Neural cell (in vitro differentiated cells): Measurements from ENCODE around the gene ADAR. TPM values are rescaled to one million over a fixed set of nuclear protein-coding genes. Genes with fewer than 3 reads are reported as not detected.

ENCODE experiments used
- H2AFZ ChIP-seq: fragments of 200-600, 300-800 bp; sonication (generic), shearing (Covaris generic); 2 replicates; pipeline ENCODE4 v1.6.0; 2014; ENCODE audit warnings: low read depth, mild to moderate bottlenecking, antibody characterized with exemption, low read length, moderate library complexity
- H3F3A ChIP-seq: fragments of 200-600 bp; shearing (Covaris generic); 2 replicates; pipeline ENCODE4 v1.6.1; 2016; ENCODE audit warnings: mild to moderate bottlenecking, moderate library complexity, mixed read lengths, antibody characterized with exemption, low read length; ENCODE audit not compliant: insufficient read depth, poor library complexity, severe bottlenecking
- H3K27ac ChIP-seq: fragments of 200-600, 300-800 bp; sonication (generic), shearing (Covaris generic); 2 replicates; pipeline ENCODE4 v1.5.1; 2014; ENCODE audit warnings: mild to moderate bottlenecking, low read length, moderate library complexity
- H3K27me3 ChIP-seq: fragments of 300-800, 200-600 bp; sonication (generic), shearing (Covaris generic); 2 replicates; pipeline ENCODE4 v1.6.0; 2014; ENCODE audit warnings: mild to moderate bottlenecking, low read depth, low read length, moderate library complexity; ENCODE audit not compliant: insufficient read depth
- H3K36me3 ChIP-seq: fragments of 300-800, 200-600 bp; sonication (generic), shearing (Covaris generic); 2 replicates; pipeline ENCODE4 v1.5.1; 2014; ENCODE audit warnings: mild to moderate bottlenecking, antibody characterized with exemption, low read length, moderate library complexity; ENCODE audit not compliant: insufficient read depth
- H3K4me2 ChIP-seq: fragments of 300-800, 200-600 bp; sonication (generic), shearing (Covaris generic); 2 replicates; pipeline ENCODE4 v1.6.0; 2014; ENCODE audit warnings: mild to moderate bottlenecking, low read length
- H3K4me3 ChIP-seq: fragments of 300-800, 200-600 bp; sonication (generic), shearing (Covaris generic); 2 replicates; pipeline ENCODE4 v1.5.1; 2014; ENCODE audit warnings: mild to moderate bottlenecking, low read length, moderate library complexity
- H3K79me2 ChIP-seq: fragments of 200-600 bp; shearing (Covaris generic); replicated peaks from 2 replicates; pipeline ENCODE4 v1.6.0; 2014; ENCODE audit warnings: mild to moderate bottlenecking, low read length, moderate library complexity; ENCODE audit not compliant: insufficient read depth
- H3K9ac ChIP-seq: fragments of 300-800, 200-600 bp; sonication (generic), shearing (Covaris generic); 2 replicates; pipeline ENCODE4 v1.6.1; 2016; ENCODE audit warnings: mild to moderate bottlenecking, low read length, mixed read lengths
- H3K9me2 ChIP-seq: fragments of 200-600 bp; shearing (Covaris generic); 2 replicates; pipeline ENCODE4 v1.6.1; 2016; ENCODE audit warnings: mild to moderate bottlenecking, low read length, mixed read lengths; ENCODE audit not compliant: insufficient read depth
- H3K9me3 ChIP-seq: fragments of 200-600, 300-800 bp; sonication (generic), shearing (Covaris generic); 2 replicates; pipeline ENCODE4 v1.6.1; 2016; ENCODE audit warnings: mild to moderate bottlenecking, mixed run types, low read length, moderate library complexity, mixed read lengths
- H4K20me1 ChIP-seq: fragments of 200-600 bp; shearing (Covaris generic); 2 replicates; pipeline ENCODE4 v1.6.1; 2016; ENCODE audit warnings: mild to moderate bottlenecking, mixed run types; ENCODE audit not compliant: insufficient read depth
- CTCF ChIP-seq: fragments of 450-650 bp; IDR thresholded peaks from 2 replicates; pipeline ENCODE4 v1.5.1; 2014; ENCODE audit warnings: antibody characterized with exemption, mild to moderate bottlenecking, moderate library complexity; ENCODE audit not compliant: poor library complexity, severe bottlenecking
- EP300 ChIP-seq: fragments of 450-650 bp; conservative IDR thresholded peaks from 2 replicates; pipeline ENCODE4 v1.6.1; 2014; ENCODE audit warnings: antibody characterized with exemption, mild to moderate bottlenecking, moderate library complexity; ENCODE audit not compliant: poor library complexity, severe bottlenecking
- EZH2 ChIP-seq: fragments of 200-600, 300-800 bp; shearing (Covaris generic), sonication (generic); IDR thresholded peaks from 2 replicates; pipeline ENCODE4 v1.6.1; 2014; ENCODE audit warnings: antibody characterized with exemption, low read length, borderline replicate concordance, mild to moderate bottlenecking; ENCODE audit not compliant: insufficient read depth, poor library complexity, severe bottlenecking
- MXI1 ChIP-seq: fragments of 450-650 bp; conservative IDR thresholded peaks from 2 replicates; pipeline ENCODE4 v1.6.1; 2014; ENCODE audit warnings: antibody characterized with exemption, mild to moderate bottlenecking; ENCODE audit not compliant: poor library complexity, severe bottlenecking
- POLR2AphosphoS5 ChIP-seq: IDR thresholded peaks from 2 replicates; pipeline ENCODE4 v1.6.1; 2012
- RAD21 ChIP-seq: fragments of 450-650 bp; conservative IDR thresholded peaks from 2 replicates; pipeline ENCODE4 v1.6.1; 2014; ENCODE audit warnings: antibody characterized with exemption, mild to moderate bottlenecking, moderate library complexity
- REST ChIP-seq: IDR thresholded peaks from 2 replicates; pipeline ENCODE4 v1.6.1; 2012; ENCODE audit warnings: borderline replicate concordance
- SMC3 ChIP-seq: fragments of 450-650 bp; conservative IDR thresholded peaks from 2 replicates; pipeline ENCODE4 v1.6.1; 2014; ENCODE audit warnings: antibody characterized with exemption, mild to moderate bottlenecking, moderate library complexity; ENCODE audit not compliant: poor library complexity
- TAF1 ChIP-seq: IDR thresholded peaks from 2 replicates; pipeline ENCODE4 v1.6.1; 2012; ENCODE audit warnings: low read depth
- polyA plus RNA-seq: library from polyadenylated mRNA; depleted of rRNA; stranded (reverse); fragments of >200 nt; gene quantifications from 2 replicates; pipeline ENCODE4 v1.2.3, GENCODE V29; 2014

Gene ADAR
- polyA plus RNA-seq, 1 donor from 2014 or later = 51.4 TPM

- H4K20me1 ChIP-seq = no peaks in the 10 kb centered on the region
Measured at GRCh38 chr1:154605534-154605933, 2.5 kb downstream of the ADAR start.

GRCh38 chr1:154603317-154603716, 4.7 kb downstream of the ADAR start:
- H4K20me1 ChIP-seq = no peaks in the 10 kb centered on the region
- no peak for TF ChIP-seq REST
- TF ChIP-seq TAF1 = no peak
- no peak for TF ChIP-seq CTCF
- TF ChIP-seq EZH2 = no peak
- TF ChIP-seq POLR2AphosphoS5 = no peak
- TF ChIP-seq MXI1 = no peak
- no peak for TF ChIP-seq RAD21

More at GRCh38 chr1:154605534-154605933, 2.5 kb downstream of the ADAR start:
- H3K27me3 ChIP-seq = no peaks in the 10 kb centered on the region
- H3K36me3 ChIP-seq = no peaks in the 10 kb centered on the region
- no peaks in the 10 kb centered on the region for H3F3A ChIP-seq
- no peak overlapping the region for H2AFZ ChIP-seq
- H3K9me2 ChIP-seq = no peaks in the 10 kb centered on the region
- no peak overlapping the region for H3K27ac ChIP-seq
- no peak overlapping the region for H3K4me2 ChIP-seq
- no peaks in the 10 kb centered on the region for H3K9me3 ChIP-seq
- TF ChIP-seq POLR2AphosphoS5 (no peak), SMC3 (no peak), RAD21 (no peak), TAF1 (no peak), EP300 (no peak), REST (no peak), EZH2 (no peak), MXI1 (no peak), CTCF (no peak)
- H3K79me2 ChIP-seq = peaks cover 42% of the 10 kb centered on the region
- no peak overlapping the region for H3K9ac ChIP-seq
- no peak overlapping the region for H3K4me3 ChIP-seq

More at GRCh38 chr1:154603317-154603716, 4.7 kb downstream of the ADAR start:
- Histone ChIP-seq H3F3A (no peaks in the 10 kb centered on the region), H3K79me2 (peaks cover 42% of the 10 kb centered on the region), H3K4me3 (no peak overlapping the region), H3K27me3 (no peaks in the 10 kb centered on the region), H3K4me2 (no peak overlapping the region), H3K9ac (no peak overlapping the region), H3K9me2 (no peaks in the 10 kb centered on the region), H3K36me3 (no peaks in the 10 kb centered on the region), H3K9me3 (no peaks in the 10 kb centered on the region), H3K27ac (no peak overlapping the region), H2AFZ (no peak overlapping the region)
